ENCODE results near the gene ZFAND6. TPM values are rescaled to one million over a fixed set of nuclear protein-coding genes. Genes with fewer than 3 reads are reported as not detected.

The ZFAND6 gene
- polyA plus RNA-seq, 3 donors: 41.6 to 106 (median 99.6) TPM

- no peak for DNase-seq
- Mint-ChIP-seq H3K27ac (peak overlapping the region in 1 of 7 donors; percentile 32), H3K4me1 (peaks cover 5% of the 10 kb centered on the region), H3K9me3 (peaks cover 0 to 2% (median 0%) of the 10 kb centered on the region in 7 donors), H3K36me3 (peaks cover 76 to 90% of the 10 kb centered on the region in 2 donors), H3K27me3 (ENCODE audit: low read depth in 3 of 3) (no peaks in the 10 kb centered on the region), H3K4me3 (no peak overlapping the region)
- intact Hi-C loops (cut with micrococcal nuclease): no loop called here
- Histone ChIP-seq H3K9me3 (replicated peaks in 1 of 2; ENCODE audit: control insufficient read depth in 1 of 2, insufficient read depth in 1 of 2, low read length in 2 of 2) (no peaks in the 10 kb centered on the region), H4K20me1 (ENCODE audit: insufficient read depth, low read length) (no peaks in the 10 kb centered on the region), H3K27ac (ENCODE audit: low read depth in 1 of 2, low read length in 2 of 2) (no peak overlapping the region), H2AFZ (ENCODE audit: insufficient read depth, low read depth, low read length, poor library complexity, severe bottlenecking) (no peak overlapping the region), H3K36me3 (replicated peaks in 1 of 2; ENCODE audit: control insufficient read depth in 1 of 2, insufficient read depth in 2 of 2, low read length in 2 of 2) (peaks cover 70 to 98% of the 10 kb centered on the region in 2 donors), H3K4me1 (ENCODE audit: control insufficient read depth in 1 of 2, insufficient read depth in 2 of 2, low read length in 2 of 2) (peaks cover 0 to 4% of the 10 kb centered on the region in 2 donors), H3K79me2 (ENCODE audit: insufficient read depth, low read length) (no peaks in the 10 kb centered on the region), H3K4me2 (replicated peaks; ENCODE audit: extremely low read depth, low read length, poor library complexity, severe bottlenecking) (no peak overlapping the region), H3K9ac (ENCODE audit: insufficient read depth, low read length, poor library complexity, severe bottlenecking) (no peak overlapping the region), H3K4me3 (replicated peaks in 1 of 3; ENCODE audit: low read depth in 2 of 3, low read length in 3 of 3) (no peak overlapping the region), H3K27me3 (ENCODE audit: control insufficient read depth in 2 of 2, insufficient read depth in 2 of 2, low read length in 2 of 2) (no peaks in the 10 kb centered on the region)
- 97% methylated on average over 9 of the region's 10 CpGs for WGBS (ENCODE audit: insufficient coverage)
- no peak for TF ChIP-seq CTCF (IDR thresholded peaks at IDR 0.05)
These were observed 121.5 kb downstream of the ZFAND6 start for GRCh38 chr15:80180986-80181385.

GRCh38 chr15:80182611-80183261, 123.3 kb downstream of the ZFAND6 start:
- Histone ChIP-seq H3K36me3 (replicated peaks in 1 of 2; ENCODE audit: control insufficient read depth in 1 of 2, insufficient read depth in 2 of 2, low read length in 2 of 2) (peaks cover 79 to 99% of the 10 kb centered on the region in 2 donors), H3K79me2 (ENCODE audit: insufficient read depth, low read length) (no peaks in the 10 kb centered on the region), H3K27ac (ENCODE audit: low read depth in 1 of 2, low read length in 2 of 2) (no peak overlapping the region), H3K4me1 (ENCODE audit: control insufficient read depth in 1 of 2, insufficient read depth in 2 of 2, low read length in 2 of 2) (no peaks in the 10 kb centered on the region), H4K20me1 (ENCODE audit: insufficient read depth, low read length) (no peaks in the 10 kb centered on the region), H3K9ac (ENCODE audit: insufficient read depth, low read length, poor library complexity, severe bottlenecking) (no peak overlapping the region), H2AFZ (ENCODE audit: insufficient read depth, low read depth, low read length, poor library complexity, severe bottlenecking) (no peak overlapping the region), H3K4me2 (replicated peaks; ENCODE audit: extremely low read depth, low read length, poor library complexity, severe bottlenecking) (no peak overlapping the region), H3K27me3 (ENCODE audit: control insufficient read depth in 2 of 2, insufficient read depth in 2 of 2, low read length in 2 of 2) (no peaks in the 10 kb centered on the region), H3K4me3 (replicated peaks in 1 of 3; ENCODE audit: low read depth in 2 of 3, low read length in 3 of 3) (no peak overlapping the region), H3K9me3 (replicated peaks in 1 of 2; ENCODE audit: control insufficient read depth in 1 of 2, insufficient read depth in 1 of 2, low read length in 2 of 2) (no peaks in the 10 kb centered on the region)
- H3K9me3 Mint-ChIP-seq: peaks cover 0 to 2% (median 0%) of the 10 kb centered on the region in 7 donors
- H3K36me3 Mint-ChIP-seq: peaks cover 83 to 94% of the 10 kb centered on the region in 2 donors
- 98% methylated on average over 5 of the region's 5 CpGs for WGBS (ENCODE audit: insufficient coverage)
- no peak for TF ChIP-seq CTCF (IDR thresholded peaks at IDR 0.05)
- no peak for DNase-seq
- intact Hi-C loops (cut with micrococcal nuclease): no loop called here
- H3K4me3 Mint-ChIP-seq: no peak overlapping the region
- no peak overlapping the region for H3K27ac Mint-ChIP-seq
- H3K4me1 Mint-ChIP-seq: no peaks in the 10 kb centered on the region
- H3K27me3 Mint-ChIP-seq (ENCODE audit: low read depth in 3 of 3): no peaks in the 10 kb centered on the region

Measured in CD14-positive monocyte (primary cell).